HG03066 (cell line): ENCODE results near the gene HOXC13.

Experiments
- ATAC-seq: cut with Tn5 transposase; IDR thresholded peaks from one replicate; pipeline ENCODE4 v1.9.1; 2021; ENCODE audit warnings: low read depth; ENCODE audit not compliant: unreplicated experiment

The HOXC13 gene

DNA sequence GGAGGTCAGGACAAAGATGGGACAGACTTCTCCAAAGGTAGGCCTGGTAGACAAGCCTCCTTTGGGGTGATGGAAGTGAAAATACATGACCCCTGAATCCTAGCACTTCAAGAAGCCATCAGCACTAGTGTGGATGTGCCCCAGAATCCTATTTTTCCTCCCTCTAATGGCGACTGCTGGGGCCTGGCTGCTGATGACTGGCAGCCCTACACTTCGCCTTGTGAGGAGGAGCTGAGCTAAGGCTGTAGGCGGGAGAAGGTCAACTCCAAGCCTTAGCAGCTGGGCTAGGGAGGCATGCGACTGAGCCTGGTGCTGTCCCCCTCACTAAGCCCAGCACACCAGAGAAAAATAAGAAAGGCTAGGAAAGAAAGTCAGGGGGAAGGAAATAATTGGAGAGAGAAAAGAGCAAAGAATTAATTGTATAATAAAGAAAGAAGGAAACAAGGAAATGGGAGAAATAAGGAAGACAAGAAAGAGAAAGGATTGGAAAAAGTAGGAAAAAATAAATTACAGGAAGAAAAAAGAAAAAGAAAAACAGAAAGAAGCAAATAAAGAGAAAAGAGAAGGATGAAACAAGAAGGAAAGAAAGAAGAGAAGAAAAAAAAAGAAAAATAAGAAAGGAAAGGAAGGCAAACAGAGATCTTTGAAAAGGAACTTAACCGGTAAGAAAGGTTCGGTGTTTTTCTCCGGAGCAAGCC lies 41.6 kb downstream of the HOXC13 start:
- no peak for ATAC-seq

DNA sequence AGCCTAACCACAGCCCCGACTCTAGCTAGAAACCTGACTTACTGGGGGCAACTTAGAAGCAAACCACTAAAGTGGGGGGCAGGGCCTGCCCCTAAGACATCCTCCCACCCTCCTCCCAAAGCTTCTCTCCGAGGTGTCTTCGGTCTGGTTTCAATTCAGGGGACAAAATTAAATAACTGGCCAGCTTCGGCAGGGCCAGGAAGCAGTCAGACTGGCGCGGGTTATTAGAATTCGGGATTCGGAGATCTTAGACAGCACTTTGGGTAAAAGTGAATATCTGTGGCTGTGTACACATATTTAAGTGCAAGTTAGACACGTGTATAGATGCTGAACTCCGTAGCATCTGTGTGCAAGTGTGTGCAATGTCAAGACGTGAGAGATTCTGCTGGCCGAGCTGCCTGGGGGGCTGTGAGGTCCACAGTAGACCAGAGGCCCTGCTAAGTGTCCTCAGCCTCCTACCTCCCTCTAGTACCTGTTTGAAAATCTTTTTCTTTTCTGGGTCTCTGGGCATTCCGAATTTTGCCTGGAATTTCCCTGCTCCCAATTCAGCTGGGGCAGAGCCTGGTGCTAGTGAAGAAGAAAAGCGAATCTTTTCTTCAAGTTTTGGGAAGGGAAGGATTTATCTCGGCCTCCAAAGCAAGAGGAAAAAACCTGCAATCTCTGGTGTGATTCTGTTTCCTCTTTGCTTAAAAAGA lies 42.3 kb downstream of the HOXC13 start:
- no peak for ATAC-seq

DNA sequence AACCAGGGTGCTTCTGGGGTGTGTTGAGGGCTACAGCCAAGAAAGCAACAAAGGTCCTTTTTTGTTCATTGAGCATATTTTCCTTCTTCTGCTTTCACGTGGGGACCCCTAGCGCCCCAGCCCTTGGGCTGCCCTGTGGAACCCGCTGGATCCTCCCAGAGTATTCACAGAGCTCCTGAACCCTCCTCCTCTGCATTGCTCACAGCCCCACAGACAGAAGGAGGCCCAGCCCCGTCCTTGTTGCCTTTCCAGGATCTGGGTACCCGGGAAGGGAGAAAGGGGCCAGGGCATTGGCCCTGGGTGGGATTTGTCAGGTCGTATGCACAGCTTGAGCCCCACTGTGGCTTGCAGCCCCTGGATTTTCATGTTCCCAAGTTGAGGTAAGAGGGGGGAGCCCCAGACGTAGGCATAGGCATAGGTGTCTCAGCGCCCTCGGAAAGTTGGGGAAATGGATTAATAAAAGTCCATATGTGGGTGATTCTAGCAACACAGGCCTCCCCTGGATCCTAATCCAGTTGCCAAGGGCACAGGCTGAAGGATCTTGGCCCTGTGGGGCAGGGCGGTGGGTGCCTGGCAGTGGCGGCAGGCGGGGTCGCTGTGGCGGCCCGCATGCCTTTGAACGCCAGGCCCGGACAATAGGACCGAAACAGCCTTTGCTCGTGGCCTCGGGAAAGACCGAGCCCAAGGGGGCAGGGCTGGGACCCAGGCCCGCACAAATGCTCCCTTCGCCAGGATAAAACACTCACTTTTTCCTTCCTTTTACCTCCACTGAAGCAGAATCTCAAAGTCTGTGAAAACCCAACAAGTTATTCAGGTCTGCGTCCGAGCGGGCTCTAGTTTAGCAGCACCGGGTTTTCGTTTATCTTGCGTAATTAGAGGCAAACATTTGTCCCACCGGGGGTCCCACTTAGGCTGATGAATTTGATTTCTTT lies 43.3 kb downstream of the HOXC13 start:
- ATAC-seq: no peak

DNA sequence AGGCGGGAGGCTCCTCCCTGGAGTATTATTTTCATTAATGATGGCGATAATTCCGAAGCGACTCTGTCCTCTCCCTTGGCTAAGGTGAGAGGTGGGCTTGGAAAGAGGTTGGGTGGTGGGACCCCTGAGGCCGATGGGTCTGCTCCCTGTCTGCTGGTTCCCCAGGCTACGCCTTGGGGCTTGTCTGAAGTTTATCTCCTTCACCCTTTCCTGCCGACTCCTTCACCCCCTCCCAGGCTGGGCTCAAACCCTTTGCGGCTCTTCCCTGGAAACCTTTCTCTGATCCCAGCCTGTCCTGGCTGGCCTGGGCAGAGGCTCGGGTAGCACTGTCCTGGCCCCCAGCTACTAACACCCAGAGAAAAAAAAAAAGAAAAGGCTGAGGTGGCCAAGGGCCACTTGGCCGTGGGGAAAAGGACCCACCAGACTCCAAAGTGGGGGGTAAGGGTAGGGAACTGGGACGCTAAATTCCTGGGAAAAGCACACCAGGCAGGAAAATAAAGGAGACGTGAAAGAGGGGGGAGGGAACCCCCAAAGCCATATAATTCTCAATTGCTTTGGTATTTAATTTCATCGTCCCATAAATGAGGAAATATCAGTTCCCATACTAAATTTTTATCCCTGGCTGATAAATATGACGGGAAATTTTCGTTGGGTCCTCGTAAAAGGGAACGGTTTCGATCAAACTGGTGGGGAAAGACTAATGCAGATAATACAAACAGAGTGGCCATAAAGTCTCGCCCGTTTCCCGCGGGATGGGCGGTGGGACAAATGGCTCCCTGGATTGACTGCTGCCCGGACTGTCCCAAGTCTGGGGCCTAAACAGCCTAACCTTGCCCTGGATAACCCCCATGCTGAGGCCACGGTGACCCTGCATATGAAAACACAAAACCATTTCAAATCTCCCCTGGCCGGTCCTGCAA lies 44.3 kb downstream of the HOXC13 start:
- ATAC-seq: no peak

DNA sequence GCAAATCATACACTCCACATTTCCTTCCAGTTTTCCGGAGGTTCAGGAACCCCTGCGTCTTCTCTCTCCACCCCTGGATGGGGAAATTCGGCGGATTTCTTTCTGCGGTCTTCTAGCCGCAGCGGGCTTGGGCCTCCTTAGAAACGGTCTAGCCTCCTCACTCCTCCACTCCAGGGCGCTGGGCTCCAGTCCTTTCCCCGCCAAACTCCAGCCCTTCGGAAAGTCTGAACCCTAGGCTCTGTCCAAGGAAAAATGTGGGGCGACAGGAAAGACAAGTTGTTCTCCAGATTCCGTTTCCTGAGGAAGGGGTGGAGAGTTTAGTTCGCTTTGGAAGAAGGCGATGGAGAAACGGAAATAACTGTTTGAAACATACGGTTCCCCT lies 44.9 kb downstream of the HOXC13 start:
- no peak for ATAC-seq

DNA sequence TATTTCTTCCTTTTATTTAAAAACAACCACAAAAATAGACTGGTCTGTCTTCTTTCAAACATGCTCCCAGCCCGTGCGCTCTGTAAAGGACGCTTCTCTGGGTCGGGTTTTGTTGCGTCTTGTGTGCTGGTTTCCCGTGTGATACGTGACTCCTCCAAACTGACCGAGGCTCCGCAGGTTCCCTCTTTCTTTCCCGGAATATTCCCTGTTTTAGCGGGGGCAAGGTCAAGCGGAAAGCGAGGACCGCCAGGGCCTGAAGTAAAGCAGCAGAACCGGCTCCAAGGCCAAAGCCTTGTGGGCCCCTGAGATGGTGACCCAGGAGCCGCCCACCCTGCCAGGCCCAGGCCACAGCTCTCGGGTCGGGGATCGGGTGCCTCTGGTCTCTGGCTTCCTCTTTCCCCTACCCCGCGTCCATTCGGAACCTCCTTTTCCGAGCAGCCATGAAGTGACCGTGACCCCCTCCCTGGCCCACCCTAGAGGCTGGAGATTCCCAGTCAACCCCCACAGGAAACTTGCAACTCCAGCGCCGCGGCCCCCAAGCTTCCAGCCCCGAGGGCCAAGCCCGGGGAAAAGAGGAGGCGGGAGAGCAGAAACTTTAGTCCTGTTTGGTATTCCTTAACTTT lies 45.4 kb downstream of the HOXC13 start:
- ATAC-seq: no peak

DNA sequence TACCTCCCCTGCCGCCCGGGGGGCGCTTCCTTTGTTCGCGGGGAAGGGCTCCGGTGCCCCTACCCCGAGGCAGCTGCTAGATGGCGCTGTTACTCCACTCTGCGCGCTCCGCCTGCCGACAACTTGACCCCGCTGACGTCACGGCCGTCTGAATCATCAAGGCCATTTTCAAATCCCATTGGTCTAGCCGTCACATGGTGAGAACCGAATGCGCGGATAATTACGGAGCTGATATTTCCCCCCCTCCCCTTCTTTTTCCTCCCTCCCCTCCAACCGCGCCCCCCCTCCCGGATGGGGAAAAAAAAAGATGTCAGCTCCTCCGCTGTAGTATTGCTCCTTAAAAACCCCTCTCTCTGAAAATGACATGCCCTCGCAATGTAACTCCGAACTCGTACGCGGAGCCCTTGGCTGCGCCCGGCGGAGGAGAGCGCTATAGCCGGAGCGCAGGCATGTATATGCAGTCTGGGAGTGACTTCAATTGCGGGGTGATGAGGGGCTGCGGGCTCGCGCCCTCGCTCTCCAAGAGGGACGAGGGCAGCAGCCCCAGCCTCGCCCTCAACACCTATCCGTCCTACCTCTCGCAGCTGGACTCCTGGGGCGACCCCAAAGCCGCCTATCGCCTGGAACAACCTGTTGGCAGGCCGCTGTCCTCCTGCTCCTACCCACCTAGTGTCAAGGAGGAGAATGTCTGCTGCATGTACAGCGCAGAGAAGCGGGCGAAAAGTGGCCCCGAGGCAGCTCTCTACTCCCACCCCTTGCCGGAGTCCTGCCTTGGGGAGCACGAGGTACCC lies 46.5 kb downstream of the HOXC13 start, which contains the start of gene HOXC10:
HOXC10 (plus strand) TSS at position 246 of the 791 bp plus-strand sequence; CDS start at position 360, 114 bp downstream.
- ATAC-seq: peak; percentile 61

DNA sequence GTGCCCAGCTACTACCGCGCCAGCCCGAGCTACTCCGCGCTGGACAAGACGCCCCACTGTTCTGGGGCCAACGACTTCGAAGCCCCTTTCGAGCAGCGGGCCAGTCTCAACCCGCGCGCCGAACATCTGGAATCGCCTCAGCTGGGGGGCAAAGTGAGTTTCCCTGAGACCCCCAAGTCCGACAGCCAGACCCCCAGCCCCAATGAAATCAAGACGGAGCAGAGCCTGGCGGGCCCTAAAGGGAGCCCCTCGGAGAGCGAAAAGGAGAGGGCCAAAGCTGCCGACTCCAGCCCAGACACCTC lies 47.0 kb downstream of the HOXC13 start:
- ATAC-seq: no peak

DNA sequence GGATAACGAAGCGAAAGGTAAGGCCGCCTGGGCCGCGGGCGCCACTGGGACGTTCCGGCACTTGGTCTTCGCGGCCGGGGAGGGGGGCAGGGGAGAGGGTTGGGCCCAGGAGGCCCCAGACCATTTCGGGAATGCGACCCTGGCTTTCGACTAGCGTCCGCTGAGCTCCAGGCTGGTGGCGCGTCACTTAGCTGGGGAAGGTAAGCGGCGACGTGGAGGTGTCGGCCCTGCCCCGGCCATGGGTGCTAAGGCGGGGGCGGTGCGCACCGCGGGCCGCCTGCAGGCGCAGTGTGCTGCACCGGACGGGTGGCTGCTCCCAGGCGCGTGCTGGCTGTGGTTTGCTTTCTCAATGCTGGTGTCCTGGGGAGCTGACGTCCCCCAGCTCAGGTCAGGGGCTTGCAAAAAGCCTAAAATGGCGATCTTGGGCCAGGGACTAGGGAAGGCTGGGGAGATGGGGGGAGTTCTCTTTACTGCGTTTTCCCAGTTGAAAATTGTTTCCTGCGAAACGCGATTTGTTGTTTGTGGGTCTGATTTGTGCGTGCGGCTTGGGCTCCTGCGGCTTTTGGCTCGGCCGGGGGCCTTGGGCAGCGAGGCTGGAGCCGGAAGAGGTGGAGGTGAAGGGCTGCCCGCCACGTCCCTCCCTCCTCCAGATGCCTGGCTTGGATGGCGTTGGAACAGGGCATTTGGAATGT lies 47.5 kb downstream of the HOXC13 start:
- no peak for ATAC-seq

DNA sequence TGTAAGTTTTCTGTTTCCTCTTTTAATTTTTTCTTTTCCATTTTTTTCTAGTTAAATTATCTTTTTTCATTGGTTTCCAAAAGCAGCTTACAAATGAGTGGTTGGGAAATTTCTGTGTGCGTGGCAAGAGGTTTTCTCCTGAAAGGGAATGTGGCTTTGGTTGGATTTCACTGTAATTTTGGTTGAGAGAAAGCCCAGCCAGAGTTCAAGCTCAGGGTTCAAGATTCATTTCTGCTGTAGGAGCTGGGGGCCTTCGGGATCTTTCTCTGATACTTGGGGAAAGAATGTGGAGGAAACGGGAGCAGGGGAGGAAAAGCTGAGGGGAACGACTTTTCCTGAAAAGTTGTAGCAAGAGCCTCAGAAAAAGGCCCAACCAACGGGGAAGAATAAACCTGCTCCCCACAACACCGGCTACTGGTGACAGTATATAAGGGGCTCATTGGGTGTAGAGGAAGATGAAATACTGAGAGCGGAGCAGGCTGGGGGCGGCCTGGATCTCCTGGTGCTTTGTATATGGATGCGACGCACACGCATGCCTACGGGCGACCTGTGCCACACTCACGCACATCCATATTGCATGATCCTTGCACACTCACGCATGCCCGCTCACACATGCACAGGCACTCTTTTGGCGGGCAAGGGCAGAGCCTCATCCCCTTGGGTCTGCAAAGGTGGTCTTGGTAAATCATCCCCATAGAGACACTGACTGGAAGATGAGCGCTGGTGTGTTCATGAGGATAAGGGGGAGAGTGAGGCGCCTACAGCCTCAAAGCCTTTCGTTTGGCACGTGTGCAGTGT lies 48.3 kb downstream of the HOXC13 start:
- no peak for ATAC-seq

DNA sequence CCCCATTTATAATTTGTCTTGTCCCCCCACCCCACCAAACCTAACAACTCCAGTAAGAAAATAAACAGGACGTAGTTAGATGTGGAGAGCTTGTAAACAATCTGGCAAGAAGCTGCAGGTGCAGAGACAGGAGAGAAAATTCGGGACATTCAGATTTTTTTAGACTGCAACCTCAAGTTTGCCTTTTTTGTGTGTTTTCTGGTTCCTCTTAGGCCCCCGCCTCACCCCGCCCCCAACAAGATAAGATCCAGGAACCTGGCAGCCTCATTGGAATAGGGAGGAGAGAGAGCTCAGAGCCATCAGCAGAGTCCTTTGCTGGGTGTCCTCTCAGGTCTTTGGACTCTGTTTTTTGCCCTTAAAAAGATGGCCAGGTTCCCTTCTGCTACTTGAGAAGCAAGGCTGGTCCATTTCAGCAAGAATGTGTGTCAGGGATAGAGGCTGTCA lies 49.2 kb downstream of the HOXC13 start:
- ATAC-seq: no peak

DNA sequence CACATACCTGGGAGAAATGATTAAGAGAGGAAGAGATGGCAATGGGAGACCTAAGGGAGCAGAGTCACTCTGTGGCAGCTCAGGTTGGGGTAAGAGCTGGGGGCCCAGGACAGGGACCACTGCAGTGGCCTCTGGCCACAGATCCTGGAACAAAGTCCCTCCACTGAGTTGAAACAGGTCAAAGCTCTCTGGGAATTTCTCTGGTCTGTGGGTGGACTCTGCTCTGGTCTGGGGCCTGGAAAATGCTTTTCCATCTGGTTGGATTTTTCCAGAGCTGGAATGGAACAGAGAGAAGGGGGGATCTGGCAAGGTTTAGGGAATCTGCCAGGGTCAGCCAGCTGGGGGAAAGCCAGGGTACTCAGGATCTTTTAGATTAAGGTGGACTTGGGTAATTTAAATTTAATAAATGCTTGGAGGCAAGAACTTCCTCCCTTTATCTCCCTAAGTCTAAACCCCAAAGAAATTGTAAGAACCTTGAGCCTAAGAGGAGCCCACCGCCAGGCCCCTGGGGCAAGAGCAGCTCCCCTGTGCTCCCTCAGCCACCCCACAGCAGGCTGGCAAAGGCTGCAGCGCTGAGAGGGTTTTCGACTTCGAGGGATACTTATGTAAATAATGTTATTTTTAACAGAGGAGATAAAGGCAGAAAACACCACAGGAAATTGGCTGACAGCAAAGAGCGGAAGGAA lies 50.1 kb downstream of the HOXC13 start:
- ATAC-seq: no peak

DNA sequence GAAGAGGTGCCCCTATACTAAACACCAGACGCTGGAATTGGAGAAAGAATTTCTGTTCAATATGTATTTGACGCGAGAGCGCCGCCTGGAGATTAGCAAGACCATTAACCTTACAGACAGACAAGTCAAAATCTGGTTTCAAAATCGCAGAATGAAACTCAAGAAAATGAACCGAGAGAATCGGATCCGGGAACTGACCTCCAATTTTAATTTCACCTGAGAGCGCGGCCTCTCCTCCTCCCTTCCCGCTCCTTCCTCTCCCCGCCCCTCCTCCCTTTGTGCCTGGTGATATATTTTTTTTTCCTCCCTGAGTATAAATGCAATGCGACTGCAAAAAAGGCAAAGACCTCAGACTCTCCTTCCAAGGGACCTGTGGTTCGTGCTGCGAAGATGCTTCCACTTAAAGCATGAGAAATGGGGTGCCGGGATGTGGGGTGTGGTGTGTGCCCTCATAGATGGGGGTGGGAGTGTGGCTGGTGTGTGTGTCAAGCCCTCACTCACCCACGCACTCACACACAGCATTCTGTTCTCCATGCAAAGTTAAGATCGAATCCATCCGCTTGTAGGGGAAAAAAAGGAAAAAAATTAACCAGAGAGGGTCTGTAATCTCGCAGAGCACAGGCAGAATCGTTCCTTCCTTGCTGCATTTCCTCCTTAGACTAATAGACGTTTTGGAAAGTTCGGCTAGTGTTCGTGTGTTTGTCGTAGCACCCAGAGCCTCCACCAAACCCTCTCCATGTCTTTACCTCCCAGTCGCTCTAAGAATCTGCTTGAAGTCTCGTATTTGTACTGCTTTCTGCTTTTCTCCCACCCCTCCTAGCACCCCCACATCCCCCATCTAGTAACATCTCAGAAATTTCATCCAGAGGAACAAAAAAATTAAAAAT lies 50.8 kb downstream of the HOXC13 start:
- ATAC-seq: no peak

DNA sequence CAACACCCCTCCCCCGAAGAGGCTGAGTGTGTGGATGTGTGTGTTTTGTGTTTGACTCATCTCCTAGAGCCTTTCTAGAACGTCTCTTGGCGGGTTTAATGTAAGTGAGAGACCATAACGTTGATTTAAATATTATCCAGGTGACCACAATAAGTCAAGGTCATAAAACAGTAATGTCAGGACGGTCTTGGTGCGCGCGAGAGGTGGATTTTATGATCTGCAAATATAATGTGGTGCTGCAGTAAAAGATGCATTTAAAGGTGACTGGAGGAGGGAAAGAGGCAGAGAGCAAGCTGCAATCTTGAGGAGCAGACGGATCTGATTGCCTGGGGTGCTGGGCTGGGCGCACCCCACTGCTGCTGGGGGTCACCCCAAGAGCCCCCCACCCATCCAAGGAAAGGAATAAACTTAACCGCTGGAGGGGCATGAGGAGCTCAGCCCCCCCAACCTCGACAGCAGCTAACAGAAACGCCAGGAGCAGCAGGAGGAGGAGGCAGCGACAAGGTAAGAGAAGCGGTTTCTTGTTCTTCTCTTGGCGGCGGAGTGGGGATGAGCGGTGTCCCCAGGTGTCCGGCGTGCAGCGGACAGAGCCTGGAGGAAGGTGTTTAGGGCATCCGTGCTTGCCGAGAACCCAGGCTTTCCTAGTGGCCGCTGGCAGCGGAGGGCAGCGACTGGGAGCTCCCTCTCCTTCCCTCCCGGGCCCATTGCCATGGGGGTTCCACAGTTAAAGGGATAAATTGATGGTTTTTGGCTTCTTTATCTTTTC lies 51.9 kb downstream of the HOXC13 start:
- ATAC-seq: no peak

DNA sequence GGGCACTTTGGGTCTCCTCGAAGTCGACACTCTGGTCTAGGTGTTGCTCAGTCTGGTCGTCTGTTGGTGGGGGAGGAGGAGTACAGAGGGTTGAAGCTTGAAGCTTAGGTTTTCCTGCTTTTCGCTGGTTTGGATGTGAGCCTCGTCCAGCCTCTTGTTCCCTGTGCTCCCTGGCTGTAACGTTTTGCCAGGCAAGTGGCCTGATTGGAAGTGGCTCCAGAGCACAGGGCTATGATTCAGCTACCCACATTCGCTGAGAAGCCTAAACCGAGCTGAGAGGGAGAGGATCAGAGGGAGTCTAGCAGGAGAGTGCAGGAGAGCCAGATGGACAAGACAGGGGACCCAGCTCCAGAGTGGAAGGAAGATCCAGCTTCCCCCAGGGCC lies 52.4 kb downstream of the HOXC13 start:
- ATAC-seq: no peak
